Stimulated activated CD4-positive, alpha-beta T cell treated with anti-CD3 and anti-CD28 coated beads, Interleukin-2, amount 100 ng/mL, for 24 hours (primary cell): Measurements from ENCODE around the gene ARHGEF9.
"Not testable (repeated sequence)": the region's sequence is repeated elsewhere in the genome, so short reads cannot be mapped to it uniquely, and the experiment has no call there.

Experiments
- DNase-seq, 2 donors: peaks; one replicate each; pipeline ENCODE4 v3.0.0-alpha.2; 2020

The ARHGEF9 gene

GRCh38 chrX:63784902-63785707, at the start of gene ARHGEF9:
TSS of gene ARHGEF9 (minus strand) at chrX:63785214. CDS start at chrX:63785145, 69 bp downstream.
- peak in 1 of 2 donors; percentile 1 for DNase-seq

- not testable (repeated sequence) for DNase-seq
Observed at GRCh38 chrX:63825446-63825845, 40.4 kb upstream of the ARHGEF9 start.

DNA sequence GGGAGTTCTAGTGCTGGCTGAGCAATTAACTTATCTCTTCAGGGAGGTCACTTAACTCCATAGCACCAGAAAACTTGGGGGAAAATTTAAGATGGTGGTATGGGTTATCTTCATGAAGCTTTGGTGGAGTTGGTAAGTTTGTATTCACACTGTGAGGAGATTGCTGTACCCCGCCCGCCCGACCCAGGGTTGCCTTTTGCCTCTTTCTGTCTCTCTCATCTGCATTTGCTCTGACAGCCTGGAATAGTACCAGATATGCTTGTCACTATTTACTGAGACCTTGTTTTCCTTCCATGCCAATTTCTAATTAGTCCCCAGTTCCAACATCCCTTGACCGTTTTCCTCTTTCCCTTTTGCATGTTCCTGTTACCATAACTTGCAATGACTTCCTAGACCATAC, 33.1 kb upstream of the ARHGEF9 start:
- no peak for DNase-seq

- no peak for DNase-seq
Observed at GRCh38 chrX:63817696-63818095, 32.7 kb upstream of the ARHGEF9 start.

DNA sequence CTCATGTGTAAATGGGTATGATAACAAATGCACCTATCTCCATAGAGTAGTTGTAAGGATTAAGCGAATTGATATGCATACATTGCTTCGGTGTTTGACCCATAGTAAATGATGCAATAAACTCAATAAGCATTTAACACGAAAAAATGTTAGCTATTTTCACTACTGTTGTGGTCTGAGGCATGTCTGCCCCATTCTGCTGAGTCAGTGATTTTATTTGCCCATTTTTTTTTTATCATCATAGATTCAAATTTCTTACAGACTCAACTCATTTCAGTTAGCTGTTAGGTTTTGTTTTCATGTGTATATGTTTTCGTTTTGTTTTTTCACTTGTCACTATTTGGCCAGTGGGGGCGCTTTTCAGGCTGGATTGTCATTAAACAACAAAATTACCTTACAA, 27.8 kb upstream of the ARHGEF9 start:
- no peak for DNase-seq

DNA sequence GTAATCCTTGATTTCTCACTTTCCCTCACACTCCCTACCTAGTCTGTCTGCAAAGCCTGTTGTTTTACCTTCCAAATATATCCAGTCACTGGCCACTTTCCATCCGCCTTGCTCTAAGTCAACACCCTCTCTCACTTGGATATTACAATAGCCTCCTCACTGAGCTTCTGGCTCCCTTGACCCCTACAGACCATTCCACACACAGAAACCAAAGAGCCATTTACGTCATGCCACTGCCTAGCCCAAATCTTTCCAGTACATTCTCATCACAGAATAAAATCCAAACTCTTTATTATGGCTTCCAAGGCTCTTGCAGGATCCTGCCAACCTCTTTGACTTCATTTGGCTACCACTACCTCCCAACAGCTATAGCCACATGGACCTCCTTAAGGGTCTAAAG, 25.7 kb upstream of the ARHGEF9 start:
- DNase-seq: no peak

- DNase-seq: no peak
Observed at GRCh38 chrX:63809173-63809572, 24.2 kb upstream of the ARHGEF9 start.

DNA sequence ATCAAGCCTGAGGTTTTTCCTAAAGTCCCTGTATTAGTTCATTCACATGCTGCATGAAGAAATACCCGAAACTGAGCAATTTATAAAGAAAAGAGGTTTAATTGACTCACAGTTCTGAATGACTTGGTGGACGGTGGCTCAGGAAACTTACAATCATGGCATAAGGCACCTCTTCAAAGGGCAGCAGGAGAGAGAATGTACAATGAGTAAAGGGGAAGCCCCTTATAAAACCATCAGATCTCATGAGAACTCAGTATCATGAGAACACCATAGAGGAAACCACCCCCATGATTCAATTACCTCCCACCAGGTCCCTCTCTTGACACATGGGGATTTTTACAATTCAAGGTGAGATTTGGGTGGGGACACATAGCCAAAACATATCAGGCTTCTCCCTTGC, 10.4 kb upstream of the ARHGEF9 start:
- DNase-seq: not testable (repeated sequence)

- no peak for DNase-seq
Observed at GRCh38 chrX:63785708-63786040, 660 bp upstream of the ARHGEF9 start.

GRCh38 chrX:63784346-63784901, 590 bp downstream of the ARHGEF9 start:
- no peak for DNase-seq

DNA sequence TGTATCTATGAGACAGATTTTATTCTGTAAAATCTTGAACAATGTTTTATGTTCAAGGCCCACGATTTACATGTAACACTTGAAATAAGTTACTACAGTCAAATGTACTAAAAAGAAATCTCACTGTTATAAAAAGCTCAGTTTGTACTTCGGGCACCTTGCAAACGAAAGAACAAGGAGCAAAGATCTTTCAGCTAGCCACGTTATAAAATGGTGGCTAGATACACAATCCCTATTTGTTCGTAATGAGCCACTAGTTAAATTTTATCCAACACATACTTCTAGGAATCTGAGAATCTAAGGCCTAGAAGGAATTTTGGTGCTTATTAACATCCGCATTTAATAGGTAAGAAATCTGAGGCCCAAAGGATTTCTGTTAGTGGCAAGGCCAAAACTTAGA, 2.5 kb downstream of the ARHGEF9 start:
- no peak for DNase-seq

- DNase-seq: no peak
Observed at GRCh38 chrX:63768760-63769159, 16.3 kb downstream of the ARHGEF9 start.

DNA sequence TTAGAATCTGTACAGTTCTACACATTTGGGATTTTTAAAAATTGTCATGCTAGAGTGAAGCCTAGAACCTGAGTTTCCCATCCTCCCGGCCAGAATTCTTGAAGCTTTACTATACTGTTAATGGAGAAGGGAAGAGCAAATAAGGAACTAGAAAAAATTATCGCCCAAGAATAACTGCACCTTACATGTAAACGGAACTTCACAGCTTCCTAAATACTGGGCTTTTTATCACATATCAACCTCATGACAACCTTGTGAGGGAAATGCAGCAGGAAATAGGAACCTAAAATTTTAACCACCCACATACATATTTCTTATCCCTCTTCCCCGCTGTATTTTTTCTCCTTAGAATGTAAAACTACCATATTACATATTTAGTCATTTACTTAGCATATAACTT, 19.3 kb downstream of the ARHGEF9 start:
- DNase-seq: no peak

DNA sequence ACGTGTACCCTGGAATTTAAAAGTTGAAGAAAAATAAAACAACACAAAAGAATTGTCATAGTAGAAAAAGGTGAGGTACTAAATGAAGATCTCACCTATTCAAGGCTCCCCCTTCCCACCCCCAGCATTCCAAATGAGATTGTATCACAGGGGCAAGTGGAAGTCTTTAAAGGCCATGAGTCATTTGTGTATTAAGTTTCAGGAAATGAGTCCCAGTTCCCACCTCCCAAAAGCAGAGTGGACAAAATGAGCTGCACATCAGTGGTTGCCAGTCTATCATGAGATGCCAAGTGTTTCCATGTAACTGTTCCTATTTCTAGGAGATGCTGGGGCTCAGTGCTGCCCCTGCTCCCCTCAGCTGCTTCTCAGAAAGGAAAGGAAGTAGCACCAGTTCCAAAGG, 20.1 kb downstream of the ARHGEF9 start:
- DNase-seq: no peak

- no peak for DNase-seq
Observed at GRCh38 chrX:63761639-63762038, 23.4 kb downstream of the ARHGEF9 start.

- no peak for DNase-seq
Observed at GRCh38 chrX:63758011-63758410, 27.0 kb downstream of the ARHGEF9 start.

GRCh38 chrX:63755892-63756291, 29.1 kb downstream of the ARHGEF9 start:
- no peak for DNase-seq

DNA sequence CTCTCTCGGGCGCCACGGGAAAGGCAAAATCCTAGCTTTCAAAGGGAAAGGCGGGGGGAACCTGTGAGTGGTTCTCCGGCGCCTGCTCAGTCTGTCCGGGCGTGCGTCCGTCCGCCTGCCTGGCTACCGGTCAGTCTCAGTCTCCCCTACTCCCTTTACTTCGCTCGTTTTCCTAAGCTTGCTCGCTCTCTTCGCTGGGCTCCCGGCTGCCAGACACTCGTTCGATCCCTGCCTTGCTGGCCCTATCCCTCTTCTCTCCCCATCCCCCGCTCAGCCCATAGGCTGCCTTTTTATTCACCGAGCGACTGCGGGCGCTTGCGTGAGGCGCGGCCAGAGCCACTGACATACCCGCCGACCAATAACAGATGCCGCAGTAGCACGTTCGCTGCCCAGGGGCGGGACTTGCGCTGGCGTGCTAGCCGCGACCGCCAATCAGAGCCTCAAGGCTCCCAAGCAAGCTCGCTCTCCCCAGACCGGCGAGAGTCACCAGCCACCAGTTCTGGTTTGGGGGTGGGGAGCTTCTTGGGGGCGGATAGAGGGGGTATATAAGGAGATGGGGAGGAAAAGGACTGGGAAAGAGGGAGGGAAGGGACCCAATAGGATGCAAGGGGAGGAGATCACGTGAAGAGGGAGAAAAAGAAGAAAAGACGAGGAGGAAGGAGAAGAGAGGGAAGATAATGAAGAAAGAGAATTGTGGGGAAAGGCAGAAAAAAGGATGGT, 30.0 kb downstream of the ARHGEF9 start:
- DNase-seq: peak; percentile 82

DNA sequence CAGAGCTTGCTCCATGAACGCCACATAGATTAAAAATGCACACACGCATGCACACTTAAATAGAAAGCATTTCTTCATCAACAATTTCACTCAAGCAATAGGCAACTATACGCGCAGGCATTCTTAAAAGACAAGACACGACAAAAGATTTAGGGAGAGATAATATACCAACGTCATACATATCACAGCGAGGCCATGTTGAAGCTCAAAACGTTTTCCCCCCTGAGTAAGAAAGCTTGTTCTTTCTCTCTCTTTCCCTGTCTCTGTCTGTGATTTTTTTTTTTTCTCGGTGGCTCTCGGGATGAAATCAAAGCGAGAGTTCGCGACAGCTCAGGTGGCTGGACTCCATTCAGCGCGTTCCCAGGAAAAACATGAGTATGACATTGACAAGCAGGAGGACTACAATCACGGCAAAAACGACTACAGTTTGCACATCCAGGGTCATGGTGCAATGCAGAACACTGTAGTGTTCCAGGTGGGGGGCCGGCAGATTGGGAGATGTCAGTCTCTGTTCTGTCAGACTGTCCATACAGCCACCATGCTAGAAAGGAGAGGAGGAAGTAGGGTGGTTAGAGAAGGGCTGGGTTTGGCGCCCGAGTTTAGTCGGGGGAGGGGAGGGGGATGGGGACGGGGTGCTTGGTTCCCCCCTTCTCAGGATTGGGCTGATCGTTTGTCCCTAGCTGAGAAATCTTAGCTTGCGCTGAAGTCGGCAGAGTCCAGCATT, 30.7 kb downstream of the ARHGEF9 start:
- peak; percentile 16 to 32 for DNase-seq

DNA sequence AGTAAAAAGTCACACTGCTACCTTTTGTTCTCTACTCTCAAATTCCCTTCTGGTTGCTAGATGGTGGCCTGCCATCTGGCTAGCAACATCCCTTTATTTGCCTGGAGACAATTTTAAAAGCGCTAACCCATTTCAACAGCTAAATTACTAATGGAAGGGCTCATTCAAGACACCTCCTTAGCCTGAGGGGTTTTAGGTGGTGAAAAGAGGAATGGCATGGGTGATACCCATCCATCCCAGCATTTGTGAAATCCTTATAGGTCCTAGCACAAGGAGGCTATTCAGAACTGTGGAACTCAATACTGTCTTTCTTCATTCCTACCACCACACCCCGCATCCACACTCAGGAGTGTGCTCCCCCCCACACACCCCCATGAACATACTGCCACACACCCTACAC, 33.5 kb downstream of the ARHGEF9 start:
- DNase-seq: no peak

DNA sequence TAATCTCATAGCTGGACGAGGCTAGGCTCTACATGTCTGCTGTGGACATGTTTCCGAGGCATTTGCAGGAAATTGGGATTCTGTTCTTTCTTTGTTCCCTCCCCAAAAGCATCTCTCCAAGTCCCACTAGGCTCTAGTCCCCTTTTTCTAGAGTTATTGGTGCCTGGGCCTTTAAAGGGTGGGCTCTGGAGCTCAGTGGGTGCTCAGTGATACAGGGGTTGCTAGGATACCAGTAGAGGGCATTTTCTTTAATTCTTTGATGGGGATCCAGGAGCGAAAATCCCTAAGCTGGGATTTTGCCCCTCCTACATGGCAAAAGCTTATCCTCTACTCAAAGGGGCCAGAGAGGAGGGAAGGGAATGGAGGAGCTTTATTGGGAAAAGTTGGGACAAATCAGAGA, 34.2 kb downstream of the ARHGEF9 start:
- no peak for DNase-seq

- DNase-seq: no peak
Observed at GRCh38 chrX:63747331-63747730, 37.7 kb downstream of the ARHGEF9 start.

- DNase-seq: no peak
Observed at GRCh38 chrX:63746715-63747114, 38.3 kb downstream of the ARHGEF9 start.

- no peak for DNase-seq
Observed at GRCh38 chrX:63746278-63746677, 38.7 kb downstream of the ARHGEF9 start.
